ENCODE results near the gene TPRG1L.

Gene TPRG1L

DNA sequence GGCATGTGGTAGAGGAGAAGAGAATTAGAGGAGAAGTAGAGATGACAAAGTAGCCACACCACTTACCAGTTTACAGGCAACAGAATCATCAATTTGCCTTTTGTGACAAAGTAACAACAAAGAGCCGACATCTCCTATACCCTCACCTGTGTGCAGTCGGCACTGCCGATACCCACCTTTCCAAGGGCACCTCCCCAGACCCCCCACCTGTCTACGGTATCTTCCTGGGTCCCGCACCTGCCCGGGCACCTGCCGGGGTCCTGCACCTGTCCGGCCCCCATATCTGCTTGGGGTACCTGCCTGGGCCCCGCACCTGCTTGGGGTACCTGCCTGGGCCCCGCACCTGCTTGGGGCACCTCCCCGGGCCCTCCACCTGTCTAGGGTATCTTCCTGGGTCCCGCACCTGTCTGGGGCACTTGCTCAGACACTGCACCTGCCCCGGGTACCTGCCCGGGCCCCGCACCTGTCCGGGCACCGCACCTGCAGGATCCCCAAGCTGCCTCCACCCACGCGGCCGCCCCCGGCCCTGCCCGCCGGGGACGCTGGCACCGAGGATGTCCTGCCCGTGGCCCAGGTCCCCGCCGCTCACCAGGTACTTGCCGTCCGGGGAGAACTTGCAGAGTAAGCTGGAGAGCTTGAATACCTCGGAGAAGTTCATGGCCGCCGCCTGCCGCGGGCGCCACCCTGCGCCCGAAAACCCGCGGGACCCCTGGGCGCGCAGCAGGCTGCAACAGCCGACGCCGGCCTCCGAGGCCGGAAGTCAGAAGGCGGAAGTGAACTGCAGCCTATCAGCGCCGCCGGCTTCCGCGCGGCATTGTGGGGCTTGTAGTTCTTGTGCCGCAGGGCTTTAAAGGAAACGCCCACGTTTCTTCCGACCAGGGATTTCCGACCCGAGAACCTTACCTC, 24.8 kb downstream of the TPRG1L start, which contains the start of gene WRAP73:
TSS of gene WRAP73 (minus strand) at position 762 of the 906 bp plus-strand sequence. CDS start at position 658, 104 bp downstream.
- DNase-seq: peak; percentile 92

DNA sequence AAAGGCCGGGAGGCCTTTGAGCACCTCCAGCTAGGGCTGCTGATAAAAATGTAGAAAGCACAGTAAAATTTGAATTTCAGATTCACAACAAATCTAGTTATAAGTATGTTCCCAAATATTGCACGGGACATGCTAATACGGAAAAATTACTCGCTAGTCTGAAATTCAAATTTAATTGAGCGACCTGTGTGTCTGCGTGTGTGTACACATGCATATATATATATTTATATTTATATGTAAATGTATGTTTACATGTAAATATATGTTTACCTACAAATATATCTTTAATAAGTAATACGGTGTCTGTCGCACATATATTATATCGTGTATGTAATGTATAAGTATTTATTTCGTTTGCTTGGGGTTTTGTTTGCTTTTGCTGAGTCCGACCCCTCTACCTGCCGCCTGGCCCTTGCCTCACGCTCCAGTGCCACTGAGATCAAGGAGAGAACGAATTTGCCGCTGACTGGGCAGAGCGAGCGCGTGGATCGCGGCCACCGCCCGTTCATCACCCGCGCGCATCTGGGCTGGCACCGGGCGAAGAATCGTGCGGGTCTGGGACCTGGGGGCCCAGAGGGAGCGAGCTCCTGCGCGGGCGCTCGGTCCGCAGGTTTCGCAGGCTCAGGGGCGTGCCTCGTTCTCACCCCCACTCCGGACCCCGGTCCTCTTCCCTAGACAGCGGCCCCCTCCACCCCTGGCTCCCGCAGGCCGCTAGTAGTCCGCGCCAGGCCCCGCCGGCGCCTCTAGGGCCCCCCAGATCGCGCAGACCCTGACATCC, 25.6 kb downstream of the TPRG1L start:
- no peak for DNase-seq

DNA sequence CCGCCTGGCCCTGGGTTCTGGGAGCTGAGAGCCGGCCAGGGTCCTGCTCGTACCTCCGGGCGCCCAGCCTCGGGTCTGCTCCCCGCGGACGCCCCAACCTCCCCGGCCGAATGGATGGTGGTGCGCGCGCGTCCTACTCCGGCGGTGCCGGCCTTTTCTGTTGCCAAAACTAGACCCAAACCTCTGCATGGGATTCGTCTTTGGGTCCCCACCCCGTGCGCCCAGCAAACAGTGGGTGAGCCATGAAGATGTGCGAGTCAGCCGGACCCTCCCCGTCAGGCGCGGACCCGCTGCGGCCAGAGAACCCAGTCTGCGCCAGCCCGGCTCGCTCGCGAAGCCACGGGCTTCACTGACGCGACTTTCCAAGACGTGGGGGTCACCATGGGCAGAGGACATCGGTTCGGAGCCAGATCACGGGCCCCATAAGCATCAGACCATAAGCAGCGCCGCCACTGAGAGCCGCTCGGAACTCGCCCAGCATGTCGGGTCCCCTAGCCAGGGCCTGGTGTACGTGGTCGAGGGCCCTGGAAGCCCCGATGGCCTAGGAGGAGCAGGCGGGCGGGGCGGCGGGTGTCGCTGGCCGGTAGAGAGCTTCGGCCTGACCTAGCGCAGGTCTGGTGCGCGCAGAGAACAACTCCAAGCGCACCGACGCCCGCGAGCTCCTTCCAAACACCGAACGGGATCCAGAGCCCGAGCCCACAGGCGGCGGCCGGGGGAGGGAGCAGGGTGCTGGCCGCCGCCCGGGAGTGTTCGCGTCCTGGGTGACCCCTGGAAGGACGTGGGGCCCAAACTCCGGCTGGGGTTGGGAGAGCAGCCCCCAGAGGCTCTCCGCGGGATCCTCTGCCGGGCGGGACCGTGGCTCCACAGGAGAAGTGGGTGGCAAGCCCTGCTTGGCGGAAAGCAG, 26.5 kb downstream of the TPRG1L start:
- no peak for DNase-seq

GRCh38 chr1:3651930-3652547, 27.2 kb downstream of the TPRG1L start, which contains the start of gene TP73:
TP73 (plus strand) TSS chr1:3652516; CDS start chr1:3682366, 29,850 bp downstream.
- DNase-seq: peak; percentile 5

- no peak for DNase-seq
Observed at GRCh38 chr1:3652548-3653285, 27.9 kb downstream of the TPRG1L start.

- no peak for DNase-seq
Observed at GRCh38 chr1:3653286-3653618, 28.4 kb downstream of the TPRG1L start.

GRCh38 chr1:3654549-3655281, 29.9 kb downstream of the TPRG1L start:
- no peak for DNase-seq

DNA sequence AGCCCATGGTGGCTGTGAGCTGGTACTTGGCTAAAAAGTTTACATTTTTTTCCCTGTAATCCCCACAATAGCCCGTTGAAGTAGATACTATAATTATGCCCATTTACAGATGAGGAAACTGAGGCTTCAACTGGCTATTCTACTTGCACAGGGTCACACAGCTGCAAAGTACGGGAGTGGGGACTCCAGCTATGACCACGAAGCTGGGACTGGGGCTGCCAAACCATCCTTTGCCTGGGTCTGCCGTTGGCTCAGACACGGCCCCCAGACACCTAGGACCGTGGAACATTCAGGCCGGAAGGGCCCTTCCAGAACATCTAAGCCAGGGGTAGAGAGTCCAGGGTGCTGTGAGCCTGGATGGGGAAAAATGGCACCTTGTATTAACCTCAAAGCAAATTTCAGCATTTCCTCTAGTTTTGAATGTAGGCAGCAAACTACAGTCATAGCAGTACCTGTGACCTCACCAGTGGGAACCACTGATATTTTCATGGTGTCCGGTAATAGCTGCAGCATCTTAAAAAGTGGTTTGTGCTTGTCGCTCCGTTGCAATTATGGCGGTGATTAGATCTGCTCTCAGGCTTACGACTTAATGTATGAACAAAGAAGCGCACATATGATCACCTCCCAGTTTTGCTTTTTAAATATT, 31.8 kb downstream of the TPRG1L start:
- no peak for DNase-seq

DNA sequence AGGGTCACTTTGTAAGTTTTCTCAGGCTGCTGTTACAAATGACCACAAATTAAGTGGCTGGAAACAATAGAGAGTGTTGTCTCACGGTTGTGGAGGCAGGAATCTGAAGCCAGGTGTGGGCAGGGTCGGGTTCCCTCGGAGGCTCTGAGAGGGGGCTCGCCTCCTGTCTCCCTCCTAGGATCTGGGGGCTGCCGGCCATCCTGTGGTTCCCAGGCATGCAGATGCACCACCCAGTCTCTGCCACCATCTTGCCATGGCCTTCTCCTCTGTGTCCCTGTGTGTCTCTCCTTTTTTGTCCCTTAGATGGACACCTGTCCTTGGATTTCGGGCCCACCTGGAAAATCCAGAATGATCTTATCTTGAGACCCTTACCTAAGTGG, 32.3 kb downstream of the TPRG1L start:
- DNase-seq: no peak

DNA sequence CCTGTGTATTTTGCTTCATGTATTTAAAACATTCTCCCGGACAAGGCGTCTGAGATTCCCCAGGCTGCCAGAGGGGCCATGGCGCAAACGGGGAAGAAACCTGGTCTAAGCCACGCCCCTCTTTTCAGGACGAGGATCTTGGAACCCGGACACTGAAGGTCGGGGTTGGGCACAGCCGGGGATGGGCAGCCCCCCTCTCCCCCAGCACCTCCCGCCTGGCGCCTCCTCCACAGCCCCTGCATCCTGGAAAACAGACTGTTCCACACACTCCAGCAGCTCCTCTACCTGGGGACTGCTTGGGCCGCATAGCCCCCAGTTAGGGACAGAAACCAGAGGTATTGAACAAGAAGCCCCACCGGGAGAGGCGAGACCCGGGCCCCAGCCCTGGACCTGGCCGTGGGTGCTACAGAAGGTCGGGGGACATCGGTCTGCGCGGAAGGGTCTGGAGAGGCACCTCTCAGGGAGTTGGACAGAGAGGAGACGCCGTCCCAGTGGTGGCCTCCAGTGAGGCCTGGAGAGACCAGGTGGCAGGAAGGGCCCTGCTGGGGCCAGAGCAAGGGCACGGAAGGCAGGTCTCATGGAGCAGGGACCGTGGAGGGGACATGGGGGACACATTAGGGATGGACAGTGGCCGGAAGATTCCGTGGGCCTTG, 32.9 kb downstream of the TPRG1L start:
- no peak for DNase-seq

DNA sequence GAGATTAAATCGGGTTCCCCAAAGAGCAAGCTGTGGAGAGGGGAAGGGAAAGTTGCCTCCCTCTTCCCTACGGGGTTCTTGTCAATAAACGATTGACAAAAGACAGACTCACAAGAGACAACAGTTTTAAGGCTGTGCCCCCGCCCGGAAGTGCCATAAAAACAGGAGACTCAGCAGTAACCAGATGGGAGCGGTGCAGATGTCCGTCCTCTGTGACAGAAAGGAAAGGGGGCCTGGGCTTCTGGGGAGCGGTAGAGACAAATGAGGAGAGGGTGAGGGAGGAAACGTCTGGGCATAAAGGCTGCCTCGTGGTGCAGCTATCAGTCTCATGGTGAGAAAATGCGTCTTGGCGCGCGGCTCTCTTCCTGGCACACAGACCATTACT, 33.4 kb downstream of the TPRG1L start:
- no peak for DNase-seq

- no peak for DNase-seq
Observed at GRCh38 chr1:3659093-3659492, 34.3 kb downstream of the TPRG1L start.

GRCh38 chr1:3660704-3661103, 35.9 kb downstream of the TPRG1L start:
- no peak for DNase-seq

- no peak for DNase-seq
Observed at GRCh38 chr1:3661631-3662030, 36.8 kb downstream of the TPRG1L start.

DNA sequence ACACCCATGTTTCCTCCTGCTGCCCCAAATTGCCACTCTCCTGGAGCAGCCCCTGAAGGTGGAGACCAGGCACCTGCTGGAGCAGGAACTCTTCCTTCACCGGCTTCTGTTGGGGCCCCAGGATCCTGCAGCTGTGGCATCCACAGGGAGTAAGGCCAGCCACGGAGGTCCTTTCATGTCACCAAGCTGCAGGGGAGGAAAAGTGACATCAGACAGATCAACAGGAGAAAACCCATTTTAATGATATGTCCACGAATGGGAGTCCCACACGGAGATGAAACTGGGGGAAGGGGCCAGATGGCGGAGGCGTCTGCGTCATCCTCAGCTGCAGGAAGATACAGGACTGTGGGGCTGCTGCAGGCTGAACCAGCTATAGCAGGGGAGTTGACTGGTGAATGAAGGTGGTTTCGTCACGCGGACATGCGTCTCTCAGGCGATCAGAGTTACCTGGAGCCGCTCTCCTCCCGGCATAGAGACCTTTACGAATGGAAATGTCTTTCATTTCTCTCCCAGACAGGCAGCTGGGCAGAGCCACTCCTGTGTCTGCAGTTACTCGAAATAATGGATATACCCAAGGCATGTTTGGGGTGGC, 37.4 kb downstream of the TPRG1L start:
- DNase-seq: no peak

DNA sequence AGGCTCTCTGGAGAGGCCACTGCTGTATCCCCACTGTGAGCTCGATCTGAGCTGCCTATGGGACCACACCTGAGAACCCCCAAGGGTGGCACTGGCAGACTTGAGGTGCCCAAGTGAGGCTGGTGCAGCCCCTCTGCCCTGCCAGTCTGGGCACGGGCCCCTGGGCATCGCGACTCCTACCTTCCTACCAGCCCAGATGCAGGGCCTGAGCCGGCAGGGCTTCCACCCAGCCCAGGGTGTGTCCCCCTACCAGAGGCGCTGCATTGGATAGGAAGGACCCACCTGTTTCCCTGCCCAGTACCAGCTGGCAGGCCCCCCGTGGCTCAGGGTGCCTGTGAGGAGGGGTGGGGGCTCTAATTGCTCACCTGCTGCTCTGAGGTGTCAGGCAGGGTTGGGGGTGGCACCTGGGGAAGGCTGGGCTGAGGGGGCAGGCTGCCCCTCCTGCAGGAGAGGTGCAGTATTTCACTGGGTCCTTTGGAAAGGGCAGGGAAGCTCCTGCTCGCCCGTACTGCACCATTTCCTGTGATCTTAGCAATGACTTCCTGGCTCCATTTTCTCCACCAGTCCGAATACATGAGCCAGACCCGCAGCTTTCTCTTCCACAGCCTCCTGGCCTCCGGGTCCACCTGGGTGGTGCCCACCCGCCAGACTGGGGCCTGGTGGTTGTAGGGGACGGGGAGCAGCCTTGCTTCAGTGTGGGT, 39.3 kb downstream of the TPRG1L start:
- DNase-seq: no peak

- no peak for DNase-seq
Observed at GRCh38 chr1:3664700-3665375, 40.0 kb downstream of the TPRG1L start.

DNA sequence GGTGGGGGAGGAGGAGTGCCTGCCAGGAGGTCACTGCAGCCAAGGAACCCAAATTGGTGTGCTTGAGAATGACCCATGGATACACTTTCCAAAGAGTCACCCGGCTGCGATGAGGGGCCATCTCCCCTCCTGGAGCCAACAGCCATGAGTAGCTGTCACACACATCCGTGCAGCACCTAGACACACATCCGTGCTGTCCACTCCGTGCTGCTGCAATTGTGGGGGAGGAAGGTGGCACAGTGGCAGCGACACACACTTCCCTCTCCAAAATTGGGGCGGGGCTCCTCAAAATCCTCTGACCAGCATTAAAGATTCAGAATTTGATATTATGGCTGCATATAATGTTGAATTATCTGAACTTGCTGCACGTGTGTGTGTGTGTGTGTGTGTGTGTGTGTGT, 43.3 kb downstream of the TPRG1L start:
- no peak for DNase-seq
